HG03469 (cell line): ENCODE measurements around the gene ZRANB3.
"Not testable (repeated sequence)": the region's sequence is repeated elsewhere in the genome, so short reads cannot be mapped to it uniquely, and the experiment has no call there.

Source experiments
- ATAC-seq: cut with Tn5 transposase; IDR thresholded peaks from one replicate; pipeline ENCODE4 v1.9.1; 2021; ENCODE audit warnings: mild to moderate bottlenecking, moderate library complexity, moderate number of reproducible peaks; ENCODE audit not compliant: unreplicated experiment

The ZRANB3 gene

DNA sequence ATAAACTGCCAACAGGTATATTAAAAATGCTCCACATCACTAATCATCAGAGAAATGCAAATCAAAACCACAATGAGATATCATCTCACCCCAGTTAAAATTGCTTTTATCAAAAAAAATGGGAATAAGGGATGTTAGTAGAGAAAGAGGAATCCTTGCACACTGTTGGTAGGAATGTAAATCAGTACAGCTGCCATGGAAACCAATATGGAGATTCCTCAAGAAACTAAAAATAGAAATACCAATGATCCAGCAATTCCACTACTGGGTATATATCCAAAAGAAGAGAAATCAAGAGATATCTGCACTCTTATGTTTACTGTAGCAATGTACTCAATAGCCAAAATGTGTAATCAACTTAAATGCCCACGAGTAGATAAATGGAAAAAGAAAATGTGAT, 40.6 kb downstream of the ZRANB3 start:
- ATAC-seq: no peak

DNA sequence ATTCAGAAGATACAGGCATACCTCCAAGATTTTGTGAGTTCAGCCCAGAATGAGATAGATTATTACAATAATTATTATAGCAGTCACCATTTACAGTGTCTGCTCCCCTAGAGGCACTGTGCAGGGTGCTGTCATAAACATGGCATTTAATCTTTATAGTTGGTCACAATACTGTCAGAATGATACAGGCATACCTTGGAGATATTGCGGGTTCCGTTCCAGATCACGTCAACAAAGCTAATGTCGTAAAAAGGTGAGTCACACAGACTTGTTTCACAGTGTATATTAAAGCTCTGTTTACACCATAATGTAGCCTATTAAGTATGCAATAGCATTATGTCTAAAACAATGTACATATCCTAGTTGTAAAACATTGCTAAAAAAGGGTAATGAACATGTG, 45.6 kb downstream of the ZRANB3 start:
- no peak for ATAC-seq

- ATAC-seq: no peak
Measured at GRCh38 chr2:135475128-135475527, 55.9 kb downstream of the ZRANB3 start.

DNA sequence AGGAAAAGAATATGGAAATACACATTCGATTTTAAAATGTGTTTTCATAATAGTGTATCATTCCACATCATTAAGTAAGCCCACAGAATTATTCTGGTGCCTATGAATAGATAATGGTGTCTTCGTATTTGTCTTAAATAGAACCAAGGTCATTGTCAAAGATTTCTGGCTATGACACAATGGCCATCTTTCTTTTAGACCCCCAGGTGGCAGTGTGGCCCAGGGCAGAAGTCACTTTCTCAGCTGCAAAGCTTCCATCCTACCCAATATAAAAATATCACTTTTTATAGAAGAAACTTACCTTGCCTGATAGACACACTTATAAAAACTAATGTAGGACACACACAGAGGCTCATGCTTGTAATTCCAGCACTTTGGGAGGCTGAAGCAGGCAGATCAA, 57.5 kb downstream of the ZRANB3 start:
- no peak for ATAC-seq

GRCh38 chr2:135471106-135471505, 59.9 kb downstream of the ZRANB3 start:
- no peak for ATAC-seq

- ATAC-seq: no peak
Measured at GRCh38 chr2:135457279-135457678, 73.7 kb downstream of the ZRANB3 start.

DNA sequence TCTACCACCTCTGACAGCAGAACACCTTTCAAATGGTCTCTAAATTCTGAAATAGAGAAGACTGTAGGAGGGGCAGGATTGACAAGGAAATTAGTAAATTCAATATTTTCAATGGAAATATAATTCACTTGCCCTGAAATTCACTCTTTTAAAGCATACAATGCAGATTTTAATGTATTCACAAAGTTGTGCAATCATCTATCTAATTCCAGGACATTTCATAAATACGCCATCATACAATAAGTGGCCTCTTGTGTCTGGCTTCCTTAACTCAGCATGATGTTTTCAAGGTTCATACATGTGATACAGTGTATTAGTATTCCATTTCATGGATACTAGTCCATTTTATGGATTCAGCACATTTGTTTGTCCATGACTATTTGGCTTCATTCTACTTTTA, 74.2 kb downstream of the ZRANB3 start:
- no peak for ATAC-seq

DNA sequence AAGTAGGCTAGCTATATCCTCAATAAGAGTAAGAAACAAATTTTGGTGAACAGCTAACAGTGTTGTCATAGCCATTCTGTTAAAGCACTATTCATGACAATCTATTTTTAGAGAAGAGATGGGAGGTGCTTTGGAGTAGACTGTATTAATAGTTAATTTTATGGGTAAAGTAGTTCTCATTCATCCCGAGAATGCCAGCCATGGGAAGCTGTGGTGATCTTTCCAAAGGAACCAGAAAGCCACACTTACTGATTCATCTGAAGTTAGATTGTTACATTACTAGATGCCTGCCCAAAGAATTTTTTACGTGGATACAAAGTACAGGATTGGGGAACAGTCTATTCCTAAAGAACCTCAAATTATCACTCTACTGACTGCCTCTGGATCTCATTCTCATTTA, 74.6 kb downstream of the ZRANB3 start:
- ATAC-seq: no peak

GRCh38 chr2:135454608-135455007, 76.4 kb downstream of the ZRANB3 start:
- no peak for ATAC-seq

DNA sequence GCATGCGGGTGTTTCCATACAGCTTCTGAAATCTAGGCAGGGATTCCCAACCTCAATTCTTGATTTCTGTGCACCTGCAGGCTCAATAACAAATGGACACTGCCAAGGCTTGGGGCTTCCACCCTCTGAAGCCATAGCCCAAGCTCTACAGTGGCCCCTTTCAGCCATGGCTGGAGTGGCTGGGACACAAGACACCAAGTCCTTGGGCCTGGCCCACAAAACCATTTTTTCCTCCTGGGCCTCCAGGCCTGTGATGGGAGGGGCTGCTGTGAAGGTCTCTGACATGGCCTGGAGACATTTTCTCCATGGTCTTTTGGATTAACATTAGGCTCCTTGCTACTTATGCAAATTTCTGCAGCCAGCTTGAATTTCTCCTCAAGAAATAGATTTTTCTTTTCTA, 78.0 kb downstream of the ZRANB3 start:
- ATAC-seq: not testable (repeated sequence)

GRCh38 chr2:135451966-135452365, 79.1 kb downstream of the ZRANB3 start:
- ATAC-seq: no peak

GRCh38 chr2:135443013-135443412, 88.0 kb downstream of the ZRANB3 start:
- ATAC-seq: not testable (repeated sequence)

- ATAC-seq: not testable (repeated sequence)
Measured at GRCh38 chr2:135435155-135435554, 95.9 kb downstream of the ZRANB3 start.

GRCh38 chr2:135424849-135425248, 106.2 kb downstream of the ZRANB3 start:
- no peak for ATAC-seq

- ATAC-seq: no peak
Measured at GRCh38 chr2:135422898-135423297, 108.1 kb downstream of the ZRANB3 start.

DNA sequence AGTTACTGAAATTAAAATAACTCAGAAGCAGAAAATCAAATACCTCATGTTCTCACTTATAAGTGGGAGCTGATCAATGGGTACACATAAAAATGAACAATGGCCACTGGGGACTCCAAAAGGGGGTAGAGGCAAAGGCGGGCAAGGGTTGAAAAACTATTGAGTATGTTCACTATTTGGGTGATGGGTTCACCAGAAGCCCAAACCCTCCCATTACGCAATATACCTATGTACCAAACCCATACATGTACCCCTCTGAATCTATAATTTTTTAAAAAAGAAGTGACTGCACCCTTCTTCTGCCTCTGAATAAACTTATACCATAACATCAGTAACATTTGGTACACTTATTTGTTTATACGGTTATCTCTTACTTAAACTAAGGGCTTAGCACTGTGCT, 119.4 kb downstream of the ZRANB3 start:
- no peak for ATAC-seq

- no peak for ATAC-seq
Measured at GRCh38 chr2:135409436-135409835, 121.6 kb downstream of the ZRANB3 start.

DNA sequence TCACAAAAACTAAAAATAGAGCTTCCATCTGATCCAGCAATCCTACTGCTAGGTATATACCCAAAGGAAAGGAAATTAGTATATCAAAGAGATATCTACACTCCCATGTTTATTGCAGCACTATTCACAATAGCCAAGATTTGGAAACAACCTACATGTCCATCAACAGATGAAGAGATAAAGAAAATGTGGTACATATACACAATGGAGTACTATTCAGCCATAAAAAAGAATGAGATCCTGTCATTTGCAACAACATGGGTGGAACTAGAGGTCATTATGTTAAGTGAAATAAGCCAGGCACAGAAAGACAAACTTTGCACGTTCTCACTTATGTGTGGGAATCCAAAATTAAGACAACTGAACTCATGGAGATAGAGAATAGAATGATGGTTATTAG, 134.8 kb downstream of the ZRANB3 start:
- not testable (repeated sequence) for ATAC-seq

- no peak for ATAC-seq
Measured at GRCh38 chr2:135386993-135387392, 144.0 kb downstream of the ZRANB3 start.

DNA sequence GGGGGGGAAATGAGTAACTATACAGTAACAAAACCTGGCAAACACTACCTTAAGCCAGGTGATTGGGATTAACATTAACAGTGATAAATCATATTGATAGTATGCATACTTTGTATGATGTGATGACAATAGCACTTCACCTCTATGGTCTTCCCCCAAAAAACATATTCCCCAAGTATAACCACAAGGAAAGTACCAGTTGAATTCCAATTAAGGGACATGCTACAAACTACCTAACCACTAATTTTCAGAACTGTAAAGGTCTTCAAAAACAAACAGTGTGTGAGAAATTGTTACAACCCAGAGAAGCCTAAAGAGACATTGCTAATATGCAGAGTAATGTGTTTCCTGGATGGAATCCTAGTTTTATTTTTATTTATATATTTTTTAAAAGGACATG, 152.4 kb downstream of the ZRANB3 start:
- no peak for ATAC-seq

DNA sequence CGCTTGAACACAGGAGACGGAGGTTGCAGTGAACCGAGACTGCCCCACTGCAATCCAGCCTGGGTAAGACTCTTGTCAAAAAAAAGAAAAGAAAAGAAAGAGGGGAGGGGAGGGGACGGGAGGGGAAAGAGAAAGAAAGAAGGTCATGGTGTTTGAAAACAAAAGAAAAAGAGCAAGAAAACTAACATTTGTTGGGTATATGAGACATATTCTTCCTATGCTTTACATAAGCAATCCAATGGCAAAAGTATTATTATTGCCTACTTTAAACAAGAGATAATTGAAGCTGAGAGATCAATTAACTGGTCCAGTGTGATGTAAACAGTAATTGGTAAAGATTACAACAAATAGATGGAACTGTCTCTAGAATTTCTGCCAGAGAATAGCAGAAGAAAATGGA, 157.3 kb downstream of the ZRANB3 start:
- ATAC-seq: no peak

DNA sequence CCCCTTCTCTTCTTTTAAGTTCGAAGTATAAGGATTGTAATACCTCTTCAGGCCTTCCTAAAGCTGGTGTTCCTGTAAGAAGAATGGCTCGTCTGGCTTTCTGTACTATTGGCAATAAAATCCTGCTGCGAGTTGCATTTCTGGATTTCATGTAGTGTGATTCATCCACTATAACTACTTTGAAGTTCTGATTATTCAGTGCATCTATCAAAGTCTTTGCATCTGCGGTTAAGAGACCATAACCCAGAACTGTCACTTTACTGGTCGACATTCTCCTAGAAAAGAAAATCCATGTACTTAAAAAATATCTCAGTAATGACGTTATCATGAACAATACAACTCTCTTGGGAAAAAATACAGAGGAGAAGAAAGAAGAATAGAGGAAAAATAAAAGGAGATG, 181.1 kb downstream of the ZRANB3 start:
- ATAC-seq: no peak

DNA sequence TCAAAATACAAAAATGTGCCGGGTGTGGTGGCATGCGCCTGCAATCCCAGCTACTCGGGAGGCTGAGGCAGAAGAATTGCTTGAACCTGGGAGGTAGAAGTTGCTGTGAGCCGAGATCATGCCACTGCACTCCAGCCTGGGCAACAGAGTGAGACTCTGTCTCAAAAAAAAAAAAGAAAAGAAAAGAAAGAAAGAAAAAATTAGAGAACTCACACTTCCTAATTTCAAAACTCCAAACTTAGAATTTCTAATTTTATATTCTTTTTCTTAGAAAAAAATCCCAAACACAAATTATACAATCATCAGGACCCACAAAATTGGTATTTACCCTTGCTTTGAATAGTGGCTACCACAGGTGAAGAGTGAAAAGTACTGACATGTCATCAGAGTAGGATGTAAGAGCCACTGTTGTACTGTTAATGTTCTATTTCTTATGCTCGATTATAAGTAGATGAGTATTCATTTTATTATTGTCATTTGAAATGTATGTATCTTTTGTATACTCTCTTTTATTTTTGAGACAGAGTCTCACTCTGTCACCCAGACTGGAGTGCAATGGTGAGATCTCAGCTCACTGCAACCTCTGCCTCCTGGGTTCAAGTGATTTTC, 182.8 kb downstream of the ZRANB3 start:
- not testable (repeated sequence) for ATAC-seq
